K562 (cell line): ENCODE measurements around the gene SIRT2. TPM values are rescaled to one million over a fixed set of nuclear protein-coding genes. Genes with fewer than 3 reads are reported as not detected.

Experiments
- ARID2 ChIP-seq: fragments of 450-650 bp; IDR thresholded peaks from 2 replicates; pipeline ENCODE4 v1.6.1; 2017; ENCODE audit warnings: antibody characterized with exemption, mild to moderate bottlenecking
- BCOR ChIP-seq: fragments of 450-650 bp; IDR thresholded peaks from 2 replicates; pipeline ENCODE4 v1.6.1; 2016
- CBX2 ChIP-seq: fragments of 200-600 bp; sonication (generic); IDR thresholded peaks from one replicate; pipeline ENCODE4 v1.6.1; 2012; ENCODE audit warnings: mild to moderate bottlenecking, low read length, inconsistent platforms; ENCODE audit not compliant: insufficient read depth, poor library complexity, severe bottlenecking
- DIDO1 ChIP-seq: fragments of 450-650 bp; IDR thresholded peaks from 2 replicates; pipeline ENCODE4 v1.6.1; 2016; ENCODE audit warnings: low read depth, missing biosample characterization, missing genetic modification characterization
- E2F3 ChIP-seq: fragments of 250-450 bp; sonication (Bioruptor Pico); IDR thresholded peaks from 2 replicates; pipeline ENCODE4 v1.4.0; 2020; ENCODE audit warnings: mild to moderate bottlenecking
- E2F6 ChIP-seq, 2 experiments: IDR thresholded peaks; 2 replicates each; pipeline ENCODE4 v1.6.1; 2011; ENCODE audit warnings: borderline replicate concordance in 1 of 2, control low read depth in 1 of 2, low read depth in 1 of 2, low read length in 1 of 2, mild to moderate bottlenecking in 1 of 2, mixed read lengths in 1 of 2, moderate library complexity in 1 of 2; ENCODE audit not compliant: insufficient read depth in 1 of 2, insufficient read length in 1 of 2, poor library complexity in 1 of 2, severe bottlenecking in 1 of 2; ENCODE audit errors: extremely low read depth in 1 of 2
- ERF ChIP-seq: fragments of 450-650 bp; formaldehyde crosslinking; IDR thresholded peaks from 2 replicates; pipeline ENCODE4 v1.4.0; 2020; ENCODE audit warnings: mild to moderate bottlenecking, mixed read lengths
- KDM1A ChIP-seq, 2 experiments: fragments of 450-650 bp; IDR thresholded peaks; 2 replicates each; pipeline ENCODE4 v1.6.1; 2016; ENCODE audit warnings: mild to moderate bottlenecking in 2 of 2
- KHSRP ChIP-seq: fragments of 450-650 bp; IDR thresholded peaks from 2 replicates; pipeline ENCODE4 v1.6.1; 2017
- LCOR ChIP-seq: sonication (generic); formaldehyde crosslinking; IDR thresholded peaks from 2 replicates; pipeline ENCODE4 v1.8.0; 2022; ENCODE audit warnings: mild to moderate bottlenecking, missing genetic modification reagents
- NR2C1 ChIP-seq, 2 experiments: fragments of 450-650 bp; IDR thresholded peaks; 2 replicates each; pipeline ENCODE4 v1.6.1; 2017; ENCODE audit warnings: mild to moderate bottlenecking in 2 of 2, antibody characterized with exemption in 1 of 2, inconsistent platforms in 1 of 2, missing compliant biosample characterization in 1 of 2, missing genetic modification characterization in 1 of 2
- SNAPC5 ChIP-seq: fragments of 250-450 bp; sonication (Bioruptor Pico); IDR thresholded peaks from 2 replicates; pipeline ENCODE4 v1.8.0; 2021; ENCODE audit warnings: moderate library complexity, mild to moderate bottlenecking, inconsistent platforms
- ZNF12 ChIP-seq: sonication (generic); formaldehyde crosslinking; IDR thresholded peaks from 2 replicates; pipeline ENCODE4 v1.4.0; 2020; ENCODE audit warnings: mild to moderate bottlenecking, missing genetic modification reagents
- ZNF232 ChIP-seq: sonication (generic); formaldehyde crosslinking; IDR thresholded peaks from 2 replicates; pipeline ENCODE4 v1.8.0; 2022; ENCODE audit warnings: mild to moderate bottlenecking, missing genetic modification reagents
- ZNF75A ChIP-seq: fragments of 450-650 bp; formaldehyde crosslinking; IDR thresholded peaks from 2 replicates; pipeline ENCODE4 v1.4.0; 2020; ENCODE audit warnings: mild to moderate bottlenecking
- polyA plus RNA-seq, 8 experiments: library from polyadenylated mRNA; depleted of rRNA in 4 of 8; stranded (reverse) in 5 of 8; unstranded in 3 of 8; fragments of >200 nt; fragmentation: Nextera tagmentation in 2 of 8; fragmentation: Illumina TruSeq in 1 of 8; extraction: Ambion mirVana in 2 of 8; extraction: Trizol in 1 of 8; gene quantifications; 2 replicates each; pipeline versions ENCODE4 v1.2.1 to v1.2.3, GENCODE V29; 2011 to 2014; ENCODE audit warnings: inconsistent platforms in 1 of 8, missing spikeins in 1 of 8
- total RNA-seq, 7 experiments: library from RNA; depleted of rRNA in 6 of 7; stranded (reverse); fragments of >200 nt in 6 of 7; fragmentation: Illumina TruSeq in 2 of 7; extraction: Trizol in 2 of 7; gene quantifications; 2 replicates each; pipeline versions ENCODE4 v1.2.1 to v1.2.3, GENCODE V29; 2011 to 2021; ENCODE audit warnings: low replicate concordance in 1 of 7
- TF ChIP-seq, protein P1 (sequence below): fragments of 450-650 bp; IDR thresholded peaks from 2 replicates; pipeline ENCODE4 v1.6.1; 2016; ENCODE audit warnings: low read depth
- TF ChIP-seq, protein P2 (sequence below): fragments of 250-450 bp; sonication (Bioruptor Pico); IDR thresholded peaks from 2 replicates; pipeline ENCODE4 v1.4.0; 2020

SIRT2 gene
- total and polyA plus RNA-seq, 9 of the 15 experiments (the other 6 are each of a cell fraction or from before 2014, with no cell fraction given): 2.3 to 35.2 (median 22.9) TPM

DNA sequence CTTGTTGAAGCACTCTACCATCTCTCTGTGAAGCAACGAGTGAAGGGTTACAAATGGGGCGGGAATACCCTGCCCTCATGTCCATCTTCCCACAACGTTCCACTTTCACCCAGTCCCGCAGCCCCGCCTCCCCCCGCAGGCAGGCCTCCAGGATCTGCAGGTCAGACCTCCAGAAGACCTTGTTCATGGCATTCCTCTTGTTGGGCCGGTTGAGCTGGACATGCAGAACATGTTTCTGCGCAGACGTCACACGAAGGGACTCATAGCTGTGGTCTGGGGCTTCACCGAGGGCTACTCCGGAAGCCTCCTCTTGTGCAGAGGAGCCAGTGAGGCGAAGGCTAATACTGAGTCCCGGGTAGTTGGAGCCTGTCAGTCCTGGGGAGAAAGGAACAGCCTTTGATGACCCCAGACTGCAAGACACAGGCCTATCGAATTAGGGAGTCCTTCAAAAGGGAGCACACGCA lies 68.2 kb downstream of the SIRT2 start (continued):
- TF ChIP-seq E2F6 (IDR thresholded peaks at IDR 0.05; ENCODE audit: borderline replicate concordance in 1 of 2, extremely low read depth in 1 of 2, insufficient read depth in 1 of 2, insufficient read length in 1 of 2, low read depth in 1 of 2, low read length in 1 of 2, poor library complexity in 1 of 2, severe bottlenecking in 1 of 2) (peak in 1 of 2 experiments; percentile 35), SNAPC5 (no peak), DIDO1 (tag) (0 out of 2 replicates have a peak, but pooled peaks have one; percentile 14), ZNF75A (no peak), NR2C1 (IDR thresholded peaks at IDR 0.05) (no peak), NR2C1 (tag; IDR thresholded peaks at IDR 0.05) (no peak), CBX2 (no peak), ZNF12 (CRISPR knock-in tag) (no peak), E2F3 (CRISPR knock-in tag) (0 out of 2 replicates have a peak, but pooled peaks have one; percentile 21), ARID2 (no peak), ZNF232 (CRISPR knock-in tag) (no peak), BCOR (peak; percentile 56; the same call in 1 of the 2 replicates), KHSRP (no peak), LCOR (no peak), ERF (CRISPR knock-in tag) (0 out of 2 replicates have a peak, but pooled peaks have one; percentile 19), KDM1A (IDR thresholded peaks at IDR 0.05) (peak in 1 of 2 experiments; percentile 58; a peak in 2 of 4 replicates)
- TF ChIP-seq, protein P1, sequence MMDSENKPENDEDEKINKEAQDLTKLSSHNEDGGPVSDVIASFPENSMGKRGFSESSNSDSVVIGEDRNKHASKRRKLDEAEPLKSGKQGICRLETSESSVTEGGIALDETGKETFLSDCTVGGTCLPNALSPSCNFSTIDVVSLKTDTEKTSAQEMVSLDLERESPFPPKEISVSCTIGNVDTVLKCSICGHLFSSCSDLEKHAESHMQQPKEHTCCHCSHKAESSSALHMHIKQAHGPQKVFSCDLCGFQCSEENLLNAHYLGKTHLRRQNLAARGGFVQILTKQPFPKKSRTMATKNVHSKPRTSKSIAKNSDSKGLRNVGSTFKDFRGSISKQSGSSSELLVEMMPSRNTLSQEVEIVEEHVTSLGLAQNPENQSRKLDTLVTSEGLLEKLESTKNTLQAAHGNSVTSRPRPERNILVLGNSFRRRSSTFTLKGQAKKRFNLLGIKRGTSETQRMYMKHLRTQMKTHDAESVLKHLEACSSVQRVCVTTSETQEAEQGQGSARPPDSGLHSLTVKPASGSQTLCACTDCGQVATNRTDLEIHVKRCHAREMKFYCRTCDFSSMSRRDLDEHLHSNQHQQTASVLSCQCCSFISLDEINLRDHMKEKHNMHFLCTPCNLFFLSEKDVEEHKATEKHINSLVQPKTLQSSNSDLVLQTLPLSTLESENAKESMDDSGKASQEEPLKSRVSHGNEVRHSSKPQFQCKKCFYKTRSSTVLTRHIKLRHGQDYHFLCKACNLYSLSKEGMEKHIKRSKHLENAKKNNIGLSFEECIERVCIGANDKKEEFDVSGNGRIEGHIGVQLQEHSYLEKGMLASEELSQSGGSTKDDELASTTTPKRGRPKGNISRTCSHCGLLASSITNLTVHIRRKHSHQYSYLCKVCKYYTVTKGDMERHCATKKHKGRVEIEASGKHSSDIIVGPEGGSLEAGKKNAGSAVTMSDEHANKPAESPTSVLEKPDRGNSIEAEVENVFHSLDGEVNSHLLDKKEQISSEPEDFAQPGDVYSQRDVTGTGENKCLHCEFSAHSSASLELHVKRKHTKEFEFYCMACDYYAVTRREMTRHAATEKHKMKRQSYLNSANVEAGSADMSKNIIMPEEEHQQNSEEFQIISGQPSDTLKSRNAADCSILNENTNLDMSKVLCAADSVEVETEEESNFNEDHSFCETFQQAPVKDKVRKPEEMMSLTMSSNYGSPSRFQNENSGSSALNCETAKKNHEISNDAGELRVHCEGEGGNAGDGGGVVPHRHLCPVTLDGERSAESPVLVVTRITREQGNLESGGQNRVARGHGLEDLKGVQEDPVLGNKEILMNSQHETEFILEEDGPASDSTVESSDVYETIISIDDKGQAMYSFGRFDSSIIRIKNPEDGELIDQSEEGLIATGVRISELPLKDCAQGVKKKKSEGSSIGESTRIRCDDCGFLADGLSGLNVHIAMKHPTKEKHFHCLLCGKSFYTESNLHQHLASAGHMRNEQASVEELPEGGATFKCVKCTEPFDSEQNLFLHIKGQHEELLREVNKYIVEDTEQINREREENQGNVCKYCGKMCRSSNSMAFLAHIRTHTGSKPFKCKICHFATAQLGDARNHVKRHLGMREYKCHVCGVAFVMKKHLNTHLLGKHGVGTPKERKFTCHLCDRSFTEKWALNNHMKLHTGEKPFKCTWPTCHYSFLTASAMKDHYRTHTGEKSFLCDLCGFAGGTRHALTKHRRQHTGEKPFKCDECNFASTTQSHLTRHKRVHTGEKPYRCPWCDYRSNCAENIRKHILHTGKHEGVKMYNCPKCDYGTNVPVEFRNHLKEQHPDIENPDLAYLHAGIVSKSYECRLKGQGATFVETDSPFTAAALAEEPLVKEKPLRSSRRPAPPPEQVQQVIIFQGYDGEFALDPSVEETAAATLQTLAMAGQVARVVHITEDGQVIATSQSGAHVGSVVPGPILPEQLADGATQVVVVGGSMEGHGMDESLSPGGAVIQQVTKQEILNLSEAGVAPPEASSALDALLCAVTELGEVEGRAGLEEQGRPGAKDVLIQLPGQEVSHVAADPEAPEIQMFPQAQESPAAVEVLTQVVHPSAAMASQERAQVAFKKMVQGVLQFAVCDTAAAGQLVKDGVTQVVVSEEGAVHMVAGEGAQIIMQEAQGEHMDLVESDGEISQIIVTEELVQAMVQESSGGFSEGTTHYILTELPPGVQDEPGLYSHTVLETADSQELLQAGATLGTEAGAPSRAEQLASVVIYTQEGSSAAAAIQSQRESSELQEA: no peak
- TF ChIP-seq, protein P2, sequence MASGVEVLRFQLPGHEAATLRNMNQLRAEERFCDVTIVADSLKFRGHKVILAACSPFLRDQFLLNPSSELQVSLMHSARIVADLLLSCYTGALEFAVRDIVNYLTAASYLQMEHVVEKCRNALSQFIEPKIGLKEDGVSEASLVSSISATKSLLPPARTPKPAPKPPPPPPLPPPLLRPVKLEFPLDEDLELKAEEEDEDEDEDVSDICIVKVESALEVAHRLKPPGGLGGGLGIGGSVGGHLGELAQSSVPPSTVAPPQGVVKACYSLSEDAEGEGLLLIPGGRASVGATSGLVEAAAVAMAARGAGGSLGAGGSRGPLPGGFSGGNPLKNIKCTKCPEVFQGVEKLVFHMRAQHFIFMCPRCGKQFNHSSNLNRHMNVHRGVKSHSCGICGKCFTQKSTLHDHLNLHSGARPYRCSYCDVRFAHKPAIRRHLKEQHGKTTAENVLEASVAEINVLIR (CRISPR knock-in tag): no peak
